ENCODE results near the gene UGT1A1.
A peak's percentile ranks its signal among the peaks of the same experiment; 100 is the strongest.
"Not testable (repeated sequence)": the region's sequence is repeated elsewhere in the genome, so short reads cannot be mapped to it uniquely, and the experiment has no call there.

UGT1A1 gene

DNA sequence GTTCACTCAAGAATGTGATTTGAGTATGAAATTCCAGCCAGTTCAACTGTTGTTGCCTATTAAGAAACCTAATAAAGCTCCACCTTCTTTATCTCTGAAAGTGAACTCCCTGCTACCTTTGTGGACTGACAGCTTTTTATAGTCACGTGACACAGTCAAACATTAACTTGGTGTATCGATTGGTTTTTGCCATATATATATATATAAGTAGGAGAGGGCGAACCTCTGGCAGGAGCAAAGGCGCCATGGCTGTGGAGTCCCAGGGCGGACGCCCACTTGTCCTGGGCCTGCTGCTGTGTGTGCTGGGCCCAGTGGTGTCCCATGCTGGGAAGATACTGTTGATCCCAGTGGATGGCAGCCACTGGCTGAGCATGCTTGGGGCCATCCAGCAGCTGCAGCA lies at the start of gene UGT1A1:
Gene UGT1A1, plus strand, starts transcription at position 228 of the 400 bp plus-strand sequence. Its CDS starts 18 bp downstream, at position 246.
- DNase-seq = no peak

DNA sequence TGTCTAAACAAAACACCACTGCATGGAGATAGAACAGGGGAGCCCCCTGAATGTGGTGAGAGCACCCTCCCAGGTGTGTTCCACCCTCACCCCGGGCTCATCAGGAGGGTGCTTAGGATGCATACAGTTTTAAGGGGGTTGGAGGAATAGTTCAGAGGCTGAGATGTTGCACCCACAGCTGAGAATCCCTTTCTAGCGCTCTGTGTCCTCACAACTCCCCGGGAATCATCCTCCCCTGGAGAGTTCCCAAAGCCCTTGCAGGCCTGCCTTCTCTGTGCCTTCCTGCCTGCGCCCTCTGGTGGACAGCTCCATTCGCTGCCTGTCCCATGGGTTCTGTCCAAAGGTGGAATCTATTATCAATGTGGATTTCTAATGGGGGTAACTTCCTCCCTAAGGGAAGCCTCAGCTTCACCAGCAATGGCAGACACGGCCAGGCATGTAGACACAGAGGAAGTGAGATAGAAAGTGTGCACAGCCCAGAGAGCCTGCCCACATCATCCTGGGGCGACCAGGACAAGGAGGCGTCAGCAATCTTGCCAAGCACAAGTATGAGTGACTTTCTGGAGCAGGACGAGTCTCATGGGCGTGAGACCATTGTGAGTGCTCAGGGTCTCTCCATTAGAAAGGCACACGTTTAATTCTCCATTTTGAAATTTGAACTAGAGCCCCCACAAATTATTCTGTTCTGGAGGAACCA lies 48.6 kb upstream of the UGT1A1 start:
- peak; percentile 66 for DNase-seq

DNA sequence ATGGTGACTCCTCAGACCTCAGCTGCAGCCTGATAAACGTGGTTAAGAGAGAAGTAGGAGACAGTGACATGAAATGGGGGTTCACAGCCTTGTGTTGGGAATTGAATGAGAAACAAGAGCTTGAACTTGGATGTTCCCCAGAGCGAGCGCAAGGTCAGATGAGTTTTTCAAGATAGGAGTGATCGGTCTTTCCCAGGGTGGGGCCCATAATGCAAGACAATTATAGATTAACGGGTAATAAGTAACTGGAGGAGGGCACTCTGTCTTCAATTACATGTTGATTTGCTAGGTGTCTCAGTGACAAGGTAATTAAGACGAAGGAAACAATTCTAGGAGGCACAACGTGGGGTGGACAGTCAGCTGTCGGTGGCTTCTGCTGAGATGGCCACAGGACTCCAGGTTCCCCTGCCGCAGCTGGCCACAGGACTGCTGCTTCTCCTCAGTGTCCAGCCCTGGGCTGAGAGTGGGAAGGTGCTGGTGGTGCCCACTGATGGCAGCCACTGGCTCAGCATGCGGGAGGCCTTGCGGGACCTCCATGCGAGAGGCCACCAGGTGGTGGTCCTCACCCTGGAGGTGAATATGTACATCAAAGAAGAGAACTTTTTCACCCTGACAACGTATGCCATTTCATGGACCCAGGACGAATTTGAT lies 47.3 kb upstream of the UGT1A1 start, which contains the start of gene UGT1A5:
Gene UGT1A5, plus strand, starts transcription at position 297 of the 651 bp plus-strand sequence. Its CDS starts 85 bp downstream, at position 382.
- DNase-seq = no peak

DNA sequence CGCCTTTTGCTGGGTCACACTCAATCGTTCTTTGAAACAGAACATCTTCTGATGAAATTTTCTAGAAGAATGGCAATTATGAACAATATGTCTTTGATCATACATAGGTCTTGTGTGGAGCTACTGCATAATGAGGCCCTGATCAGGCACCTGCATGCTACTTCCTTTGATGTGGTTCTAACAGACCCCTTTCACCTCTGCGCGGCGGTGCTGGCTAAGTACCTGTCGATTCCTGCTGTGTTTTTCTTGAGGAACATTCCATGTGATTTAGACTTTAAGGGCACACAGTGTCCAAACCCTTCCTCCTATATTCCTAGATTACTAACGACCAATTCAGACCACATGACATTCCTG lies 46.8 kb upstream of the UGT1A1 start:
- DNase-seq = no peak

DNA sequence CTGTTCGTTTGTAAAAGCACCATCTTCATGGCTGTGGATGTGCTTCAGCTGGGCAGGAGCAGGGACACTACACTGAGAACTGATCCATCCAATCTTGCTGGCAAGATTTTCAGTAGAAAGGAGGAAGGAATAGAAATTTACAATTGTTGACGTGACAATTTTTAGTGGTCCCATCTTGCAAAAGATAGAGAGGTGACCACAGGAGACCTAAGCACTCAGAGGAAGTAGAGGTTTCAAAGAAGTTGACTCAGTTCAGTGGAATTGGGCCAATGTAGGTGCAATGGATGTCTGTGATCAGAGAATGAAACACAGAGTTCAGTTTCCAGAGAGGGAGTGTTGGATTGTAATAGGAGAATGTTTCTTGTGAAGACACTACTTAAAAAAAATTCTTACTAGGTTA lies 45.9 kb upstream of the UGT1A1 start:
- DNase-seq = no peak

DNA sequence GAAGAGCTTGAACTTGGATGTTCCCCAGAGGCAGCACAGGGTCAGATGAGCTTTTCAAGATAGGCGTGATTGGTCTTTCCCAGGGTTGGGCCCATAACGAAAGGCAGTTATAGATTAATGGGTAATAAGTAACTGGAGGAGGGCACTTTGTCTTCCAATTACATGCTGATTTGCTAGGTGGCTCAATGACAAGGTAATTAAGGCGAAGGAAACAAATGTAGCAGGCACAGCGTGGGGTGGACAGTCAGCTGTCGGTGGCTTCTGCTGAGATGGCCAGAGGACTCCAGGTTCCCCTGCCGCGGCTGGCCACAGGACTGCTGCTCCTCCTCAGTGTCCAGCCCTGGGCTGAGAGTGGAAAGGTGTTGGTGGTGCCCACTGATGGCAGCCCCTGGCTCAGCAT lies 41.5 kb upstream of the UGT1A1 start, which contains the start of gene UGT1A4:
Gene UGT1A4, plus strand, starts transcription at position 185 of the 400 bp plus-strand sequence. Its CDS starts 85 bp downstream, at position 270.
- DNase-seq = no peak

DNA sequence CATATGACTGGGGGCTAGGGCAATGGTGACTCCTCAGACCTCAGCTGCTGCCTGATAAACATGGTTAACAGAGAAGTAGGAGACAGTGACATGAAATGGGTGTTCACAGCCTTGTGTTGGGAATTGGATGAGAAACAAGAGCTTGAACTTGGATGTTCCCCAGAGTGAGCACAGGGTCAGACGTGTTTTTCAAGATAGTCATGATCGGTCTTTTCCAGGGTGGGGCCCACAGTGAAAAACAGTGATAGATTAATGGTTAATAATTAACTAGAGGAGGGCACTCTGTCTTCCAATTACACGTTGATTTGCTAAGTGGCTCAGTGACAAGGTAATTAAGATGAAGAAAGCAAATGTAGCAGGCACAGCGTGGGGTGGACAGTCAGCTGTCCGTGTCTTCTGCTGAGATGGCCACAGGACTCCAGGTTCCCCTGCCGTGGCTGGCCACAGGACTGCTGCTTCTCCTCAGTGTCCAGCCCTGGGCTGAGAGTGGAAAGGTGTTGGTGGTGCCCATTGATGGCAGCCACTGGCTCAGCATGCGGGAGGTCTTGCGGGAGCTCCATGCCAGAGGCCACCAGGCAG lies 31.3 kb upstream of the UGT1A1 start, which contains the start of gene UGT1A3:
Gene UGT1A3, plus strand, starts transcription at position 320 of the 579 bp plus-strand sequence. Its CDS starts 85 bp downstream, at position 405.
- no peak for DNase-seq

DNA sequence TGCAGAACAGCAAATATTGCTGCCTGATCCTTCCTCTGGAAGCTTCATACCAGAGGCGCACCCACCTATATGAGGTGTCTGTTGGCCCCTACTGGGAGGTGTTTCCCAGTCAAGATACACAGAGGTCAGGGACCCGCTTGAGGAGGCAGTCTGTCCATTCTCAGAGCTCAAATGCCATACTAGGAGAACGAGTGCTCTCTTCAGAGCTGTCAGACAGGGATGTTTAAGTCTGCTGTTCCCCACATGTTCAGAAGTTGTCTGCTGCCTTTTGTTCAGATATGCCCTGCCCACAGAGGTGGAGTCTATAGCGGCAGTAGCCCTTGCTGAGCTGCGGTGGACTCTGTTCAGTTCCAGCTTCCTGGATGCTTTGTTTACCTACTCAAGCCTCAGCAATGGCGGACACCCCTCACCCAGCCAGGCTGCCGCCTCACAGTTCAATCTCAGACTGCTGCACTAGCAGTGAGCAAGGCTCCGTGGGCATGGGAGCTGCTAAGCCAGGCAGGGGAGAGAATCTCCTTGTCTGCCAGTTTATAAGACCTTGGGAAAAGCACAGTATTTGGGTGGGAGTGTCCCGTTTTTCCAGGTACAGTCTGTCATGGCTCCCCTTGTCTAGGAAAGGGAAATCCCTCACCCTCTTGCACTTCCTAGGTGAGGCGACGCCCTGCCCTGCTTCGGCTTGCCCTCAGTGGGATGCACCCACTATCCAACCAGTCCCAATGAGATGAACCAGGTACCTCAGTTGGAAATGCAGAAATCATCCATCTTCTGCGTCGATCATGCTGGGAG lies 23.0 kb upstream of the UGT1A1 start:
- DNase-seq = not testable (repeated sequence)

DNA sequence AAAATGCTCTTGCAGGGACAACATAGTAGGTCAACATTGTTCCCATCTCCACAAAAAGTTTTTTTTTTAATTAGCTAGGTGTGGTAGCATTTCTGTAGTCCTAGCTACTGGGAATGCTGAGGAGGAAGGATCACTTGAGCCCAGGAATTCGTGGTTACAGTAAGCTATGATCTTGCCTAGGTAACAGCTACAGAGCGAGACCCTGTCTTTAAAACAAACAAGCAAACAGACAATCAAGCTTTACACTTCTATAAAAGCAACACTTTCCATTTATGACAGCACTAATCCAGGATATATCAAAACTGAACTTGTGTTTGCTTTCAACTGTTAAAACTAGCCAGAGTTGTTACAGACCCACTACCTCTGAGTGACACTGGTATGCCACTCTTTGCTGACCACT lies 19.2 kb upstream of the UGT1A1 start:
- no peak for DNase-seq

DNA sequence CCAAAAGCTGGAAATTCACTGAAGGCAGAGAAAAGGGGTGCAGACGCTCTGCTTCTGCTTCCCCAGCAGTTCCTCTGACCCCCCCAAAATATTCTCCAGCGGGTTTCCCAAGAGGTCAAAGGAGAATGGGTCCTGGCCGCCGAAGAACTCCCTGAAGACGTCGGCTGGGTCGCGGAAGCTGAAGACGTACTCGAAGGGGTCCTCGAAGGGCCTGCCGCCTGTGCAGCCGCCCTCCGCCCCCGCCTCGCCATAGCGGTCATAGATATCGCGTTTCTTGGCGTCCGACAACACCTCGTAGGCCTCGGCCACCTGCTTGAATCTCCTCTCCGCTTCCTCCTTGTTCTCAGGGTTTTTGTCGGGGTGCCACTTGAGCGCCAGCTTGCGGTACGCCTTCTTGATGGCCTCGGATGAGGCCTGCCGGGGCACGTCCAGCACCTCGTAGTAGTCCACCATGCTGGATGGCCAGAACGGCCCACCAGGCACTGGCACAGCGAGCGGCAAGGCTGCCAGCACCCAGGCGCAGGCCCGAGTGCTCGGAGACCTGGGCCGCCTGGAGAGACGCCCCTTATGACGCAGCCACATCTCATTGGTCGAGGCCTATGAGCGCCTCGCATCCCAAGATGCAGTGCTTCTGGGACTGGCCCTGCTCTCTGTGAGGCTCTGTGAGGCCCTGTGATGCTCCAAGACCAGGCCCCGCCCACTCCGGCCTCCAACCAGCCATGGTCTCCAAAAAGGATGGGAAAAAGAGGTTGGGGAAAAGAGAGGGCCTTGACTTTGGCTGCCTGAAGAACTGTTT lies 16.4 kb upstream of the UGT1A1 start:
- DNase-seq = no peak

DNA sequence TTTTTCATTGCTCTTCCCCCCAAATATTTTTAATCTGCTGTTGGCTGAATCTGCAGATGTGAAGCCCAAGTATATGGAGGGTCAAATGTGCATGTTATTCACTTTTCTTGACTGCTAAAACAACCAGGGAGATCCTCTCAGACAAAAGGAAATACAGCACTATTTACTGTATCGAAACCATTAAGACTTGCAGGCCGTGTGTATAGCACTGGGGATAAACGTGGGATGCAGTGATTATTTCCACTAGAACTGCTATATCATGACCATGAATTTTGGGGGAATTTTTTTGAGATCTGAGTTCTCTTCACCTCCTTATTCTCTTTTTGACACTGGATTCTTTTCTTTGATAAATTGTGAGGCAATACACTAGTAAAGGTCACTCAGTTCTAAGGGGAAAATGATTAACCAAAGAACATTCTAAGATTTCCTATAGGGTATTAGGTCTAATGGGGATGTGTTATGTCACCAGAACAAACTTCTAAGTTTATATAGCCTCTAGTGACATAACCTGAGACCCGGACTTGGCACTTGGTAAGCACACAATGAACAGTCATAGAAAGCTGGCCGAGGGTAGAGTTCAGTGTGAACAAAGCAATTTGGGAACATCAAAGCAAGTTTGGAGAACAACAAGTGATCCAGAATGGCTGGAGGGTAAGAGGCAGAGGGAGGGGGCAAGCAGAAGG lies 14.9 kb upstream of the UGT1A1 start:
- no peak for DNase-seq

DNA sequence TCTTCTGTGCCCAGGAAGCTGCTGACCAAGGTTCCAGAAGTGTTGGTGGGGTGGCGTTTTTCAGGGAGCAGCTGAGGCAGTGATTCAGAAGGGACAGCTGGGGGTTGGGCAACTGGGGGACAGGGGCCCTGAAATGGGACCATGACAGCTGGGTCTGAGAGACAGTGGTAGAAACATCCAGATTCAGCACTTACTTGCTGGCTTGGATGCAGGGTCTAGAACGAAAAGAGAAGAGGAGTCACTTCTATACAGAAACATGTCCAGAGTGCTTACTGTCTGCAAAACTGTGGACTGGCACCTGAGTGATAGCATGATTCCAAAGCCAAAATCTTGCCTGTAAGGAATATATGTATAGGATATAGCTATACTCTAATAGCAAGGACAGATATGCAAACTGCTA lies 14.2 kb upstream of the UGT1A1 start:
- not testable (repeated sequence) for DNase-seq

DNA sequence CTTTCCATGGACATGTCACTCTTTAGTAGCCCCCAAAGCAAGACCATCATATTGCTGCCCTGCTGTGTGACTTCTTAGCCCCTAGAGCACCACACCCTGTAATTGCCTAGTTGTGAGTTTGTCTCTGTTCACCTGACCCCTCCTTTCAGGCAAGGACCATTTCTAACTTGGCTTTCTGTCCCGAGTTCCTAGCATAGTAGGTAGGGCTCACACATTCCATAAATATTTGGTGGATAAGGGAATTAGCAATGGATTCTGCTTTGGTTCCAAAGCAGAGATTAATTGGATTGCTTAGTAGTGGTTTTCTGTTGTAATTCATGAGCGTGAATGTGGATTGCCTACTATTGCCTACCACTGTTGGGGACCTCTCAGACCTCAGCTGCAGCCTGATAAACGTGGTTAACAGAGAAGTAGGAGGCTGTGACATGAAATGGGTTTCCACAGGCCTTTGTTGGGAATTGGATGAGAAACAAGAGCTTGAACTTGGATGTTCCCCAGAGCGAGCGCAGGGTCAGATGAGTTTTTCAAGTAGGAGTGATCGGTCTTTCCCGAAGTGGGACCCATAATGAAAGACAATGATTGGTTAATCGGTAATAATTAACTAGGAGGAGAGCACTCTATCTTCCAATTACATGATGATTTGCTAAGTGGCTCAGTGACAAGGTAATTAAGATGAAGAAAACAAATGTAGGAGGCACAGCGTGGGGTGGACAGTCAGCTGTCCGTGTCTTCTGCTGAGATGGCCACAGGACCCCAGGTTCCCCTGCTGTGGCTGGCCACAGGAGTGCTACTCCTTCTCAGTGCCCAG lies 13.4 kb upstream of the UGT1A1 start:
- no peak for DNase-seq

DNA sequence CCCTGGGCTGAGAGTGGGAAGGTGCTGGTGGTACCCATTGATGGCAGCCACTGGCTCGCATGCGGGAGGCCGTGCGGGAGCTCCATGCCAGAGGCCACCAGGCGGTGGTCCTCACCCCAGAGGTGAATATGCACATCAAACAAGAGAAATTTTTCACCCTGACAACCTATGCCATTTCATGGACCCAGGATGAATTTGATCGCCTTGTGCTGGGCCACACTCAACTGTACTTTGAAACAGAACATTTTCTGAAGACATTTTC lies 12.9 kb upstream of the UGT1A1 start:
- DNase-seq = no peak

DNA sequence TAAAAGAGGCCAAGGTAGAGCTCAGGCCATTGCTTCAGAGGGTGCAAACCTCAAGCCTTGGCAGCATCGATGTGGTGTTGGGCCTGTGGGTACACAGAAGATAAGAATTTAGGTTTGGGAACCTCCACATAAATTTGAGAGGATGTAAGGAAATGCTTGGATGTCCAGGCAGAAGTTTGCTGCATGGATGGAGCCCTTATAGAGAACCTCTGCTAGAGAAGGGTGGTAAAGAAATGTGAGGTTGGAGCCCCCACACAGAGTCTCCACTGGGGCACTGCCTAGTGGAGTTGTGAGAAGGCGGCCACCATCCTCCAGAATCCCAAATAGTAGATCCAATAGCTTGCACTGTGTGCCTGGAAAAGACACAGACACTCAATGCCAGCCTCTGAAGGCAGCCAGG lies 9.4 kb upstream of the UGT1A1 start:
- DNase-seq = not testable (repeated sequence)

DNA sequence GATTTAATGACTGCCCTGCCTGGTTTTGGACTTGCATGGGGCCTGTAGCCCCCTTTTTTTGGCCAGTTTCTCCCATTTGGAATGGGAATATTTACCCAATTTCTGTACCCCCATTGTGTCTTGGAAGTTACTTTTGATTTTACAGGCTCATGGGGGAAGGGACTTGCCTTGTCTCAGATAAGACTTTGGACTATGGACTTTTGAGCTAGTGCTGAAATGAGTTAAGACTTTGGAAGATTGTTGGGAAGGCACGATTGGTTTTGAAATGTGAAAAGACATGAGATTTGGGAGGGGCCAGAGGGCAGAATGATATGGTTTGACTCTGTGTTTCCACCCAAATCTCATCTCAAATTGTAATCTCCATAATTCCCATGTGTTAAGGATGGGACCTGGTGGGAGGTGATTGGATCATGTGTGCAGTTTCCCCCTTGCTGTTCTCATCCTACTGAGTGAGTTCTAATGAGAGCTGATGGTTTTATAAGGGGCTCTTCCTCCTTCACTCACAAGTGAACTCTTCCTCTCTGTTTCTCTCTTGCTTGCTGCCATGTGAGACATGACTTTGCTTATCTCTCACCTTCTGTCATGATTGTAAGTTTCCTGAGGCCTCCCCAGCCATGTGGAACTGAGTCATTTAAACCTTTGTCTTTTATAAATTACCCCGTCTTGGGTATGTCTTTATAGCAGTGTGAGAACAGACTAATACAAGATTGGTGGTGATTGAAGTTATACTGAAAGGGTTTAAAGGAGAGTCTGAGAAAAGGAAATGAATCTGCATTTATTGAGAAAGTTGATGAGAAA lies 8.7 kb upstream of the UGT1A1 start:
- DNase-seq = not testable (repeated sequence)

DNA sequence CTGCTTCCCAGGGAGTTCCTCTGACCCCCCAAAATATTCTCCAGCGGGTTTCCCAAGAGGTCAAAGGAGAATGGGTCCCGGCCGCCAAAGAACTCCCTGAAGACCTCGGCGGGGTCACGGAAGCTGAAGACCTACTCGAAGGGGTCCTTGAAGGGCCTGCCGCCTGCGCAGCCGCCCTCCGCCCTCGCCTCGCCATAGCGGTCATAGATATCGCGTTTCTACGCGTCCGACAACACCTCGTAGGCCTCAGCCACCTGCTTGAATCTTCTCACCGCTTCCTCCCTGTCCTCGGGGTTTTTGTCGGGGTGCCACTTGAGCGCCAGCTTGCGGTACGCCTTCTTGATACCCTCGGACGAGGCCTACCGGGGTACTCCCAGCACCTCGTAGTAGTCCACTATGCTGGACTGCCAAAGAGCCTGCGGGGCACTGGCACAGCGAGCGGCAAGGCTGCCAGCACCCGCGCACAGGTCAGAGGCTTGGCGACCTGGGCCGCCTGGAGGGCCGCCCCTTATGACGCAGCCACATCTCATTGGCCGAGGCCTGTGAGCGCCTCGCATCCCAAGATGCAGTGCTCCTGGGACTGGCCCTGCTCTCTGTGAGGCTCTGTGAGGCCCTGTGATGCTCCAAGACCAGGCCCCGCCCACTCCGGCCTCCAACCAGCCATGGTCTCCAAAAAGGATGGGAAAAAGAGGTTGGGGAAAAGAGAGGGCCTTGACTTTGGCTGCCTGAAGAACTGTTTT lies 5.0 kb upstream of the UGT1A1 start:
- DNase-seq = no peak

DNA sequence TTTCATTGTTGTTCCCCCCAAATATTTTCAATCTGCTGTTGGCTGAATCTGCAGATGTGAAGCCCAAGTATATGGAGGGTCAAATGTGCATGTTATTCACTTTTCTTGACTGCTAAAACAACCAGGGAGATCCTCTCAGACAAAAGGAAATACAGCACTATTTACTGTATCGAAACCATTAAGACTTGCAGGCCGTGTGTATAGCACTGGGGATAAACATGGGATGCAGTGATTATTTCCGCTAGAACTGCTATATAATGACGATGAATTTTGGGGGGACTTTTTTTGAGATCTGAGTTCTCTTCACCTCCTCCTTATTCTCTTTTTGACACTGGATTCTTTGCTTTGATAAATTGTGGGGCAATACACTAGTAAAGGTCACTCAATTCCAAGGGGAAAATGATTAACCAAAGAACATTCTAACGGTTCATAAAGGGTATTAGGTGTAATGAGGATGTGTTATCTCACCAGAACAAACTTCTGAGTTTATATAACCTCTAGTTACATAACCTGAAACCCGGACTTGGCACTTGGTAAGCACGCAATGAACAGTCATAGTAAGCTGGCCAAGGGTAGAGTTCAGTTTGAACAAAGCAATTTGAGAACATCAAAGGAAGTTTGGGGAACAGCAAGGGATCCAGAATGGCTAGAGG lies 3.5 kb upstream of the UGT1A1 start:
- DNase-seq = no peak

DNA sequence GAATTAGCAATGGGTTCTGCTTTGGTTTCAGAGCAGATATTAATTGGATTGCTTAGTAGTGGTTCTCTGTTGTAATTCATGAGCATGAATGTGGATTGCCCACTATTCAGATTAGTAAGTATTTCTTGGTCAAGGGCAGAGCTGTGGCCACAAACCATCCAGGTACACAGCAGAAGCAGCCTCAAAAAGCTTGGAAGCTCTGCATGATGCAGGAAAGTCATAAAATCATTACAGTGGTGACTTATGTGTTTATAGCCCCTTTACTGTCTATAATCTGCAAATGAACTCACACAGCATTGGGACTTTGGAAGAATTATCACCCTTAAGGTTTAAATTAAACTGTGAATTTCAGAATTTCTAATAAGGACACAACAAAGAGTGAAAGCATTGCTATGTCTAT lies 1.9 kb upstream of the UGT1A1 start:
- no peak for DNase-seq

All from activated gamma-delta T cell treated with Interleukin-2 at 50 U/mL for 16 hours (primary cell).